SU-DHL-6 (cell line): ENCODE results near the gene TMEM198.
A peak's percentile ranks its signal among the peaks of the same experiment; 100 is the strongest.

Source experiments
- H2AFZ ChIP-seq: fragments of 200-600 bp; sonication (generic); 2 replicates; pipeline ENCODE4 v1.6.1; 2014; ENCODE audit warnings: low read depth, mild to moderate bottlenecking, moderate library complexity, mixed read lengths, antibody characterized with exemption, low read length; ENCODE audit not compliant: severe bottlenecking
- H3F3A ChIP-seq: fragments of 200-600 bp; shearing (Covaris generic); 2 replicates; pipeline ENCODE4 v1.6.0; 2016; ENCODE audit warnings: antibody characterized with exemption, mild to moderate bottlenecking; ENCODE audit not compliant: insufficient read depth
- H3K27ac ChIP-seq: fragments of 200-600 bp; sonication (generic); 2 replicates; pipeline ENCODE4 v1.5.1; 2016; ENCODE audit warnings: low read depth, mild to moderate bottlenecking, low read length, moderate library complexity, mixed read lengths
- H3K27me3 ChIP-seq: fragments of 200-600 bp; sonication (generic), shearing (Covaris generic); 2 replicates; pipeline ENCODE4 v1.6.0; 2014; ENCODE audit warnings: mild to moderate bottlenecking, low read length
- H3K36me3 ChIP-seq: fragments of 200-600 bp; sonication (generic); 2 replicates; pipeline ENCODE4 v1.6.1; 2014; ENCODE audit warnings: mild to moderate bottlenecking, low read length, mixed read lengths
- H3K4me2 ChIP-seq: fragments of 300-600, 200-600 bp; shearing (Covaris generic), sonication (generic); 2 replicates; pipeline ENCODE4 v1.6.0; 2014; ENCODE audit warnings: low read length, low read depth, mild to moderate bottlenecking; ENCODE audit not compliant: poor library complexity, severe bottlenecking
- H3K4me3 ChIP-seq: fragments of 200-600 bp; sonication (generic); 2 replicates; pipeline ENCODE4 v1.5.1; 2014; ENCODE audit warnings: antibody characterized with exemption, low read length, mild to moderate bottlenecking, mixed read lengths; ENCODE audit not compliant: insufficient read depth, poor library complexity, severe bottlenecking
- H3K79me2 ChIP-seq: fragments of 200-600 bp; sonication (generic); 2 replicates; pipeline ENCODE4 v1.6.1; 2014; ENCODE audit warnings: mild to moderate bottlenecking, low read length, moderate library complexity; ENCODE audit not compliant: insufficient read depth
- H3K9ac ChIP-seq: fragments of 200-600 bp; sonication (generic); 2 replicates; pipeline ENCODE4 v1.7.0; 2014; ENCODE audit warnings: mild to moderate bottlenecking, low read length
- H3K9me2 ChIP-seq: fragments of 200-600 bp; sonication (generic); replicated peaks from 2 replicates; pipeline ENCODE4 v1.6.1; 2014; ENCODE audit warnings: low read length; ENCODE audit not compliant: insufficient read depth
- H3K9me3 ChIP-seq: fragments of 200-600 bp; sonication (generic); 2 replicates; pipeline ENCODE4 v1.6.1; 2014; ENCODE audit warnings: low read length, mixed read lengths; ENCODE audit not compliant: insufficient read depth
- H4K20me1 ChIP-seq: fragments of 200-600 bp; sonication (generic); 2 replicates; pipeline ENCODE4 v1.6.1; 2014; ENCODE audit warnings: low read depth, mild to moderate bottlenecking, antibody characterized with exemption, low read length, moderate library complexity, mixed read lengths
- EZH2phosphoT487 ChIP-seq: fragments of 200-600 bp; sonication (generic), shearing (Covaris generic); conservative IDR thresholded peaks from 2 replicates; pipeline ENCODE4 v1.6.1; 2018; ENCODE audit warnings: mild to moderate bottlenecking, antibody characterized with exemption, low read length, moderate library complexity, mixed read lengths
- TF ChIP-seq, protein P1 (sequence below): fragments of 200-600 bp; sonication (generic); IDR thresholded peaks from one replicate; pipeline ENCODE4 v1.5.1; 2017; ENCODE audit warnings: antibody characterized with exemption, mild to moderate bottlenecking, low read length, moderate library complexity; ENCODE audit not compliant: insufficient read depth, poor library complexity, severe bottlenecking

TMEM198 gene

GRCh38 chr2:219496247-219496824 lies 47.5 kb upstream of the TMEM198 start:
- H3K27ac ChIP-seq = no peak overlapping the region
- no peaks in the 10 kb centered on the region for H3K27me3 ChIP-seq

GRCh38 chr2:219496825-219497494 lies 46.9 kb upstream of the TMEM198 start:
- no peak overlapping the region for H3K27ac ChIP-seq
- peaks cover 11% of the 10 kb centered on the region; the same call in 1 of the 2 replicates for H3K79me2 ChIP-seq
- no peaks in the 10 kb centered on the region for H4K20me1 ChIP-seq
- no peak overlapping the region for H3K4me3 ChIP-seq
- H3K4me2 ChIP-seq = no peak overlapping the region
- H3K27me3 ChIP-seq = no peaks in the 10 kb centered on the region
- no peaks in the 10 kb centered on the region for H3K36me3 ChIP-seq
- TF ChIP-seq, protein P1, sequence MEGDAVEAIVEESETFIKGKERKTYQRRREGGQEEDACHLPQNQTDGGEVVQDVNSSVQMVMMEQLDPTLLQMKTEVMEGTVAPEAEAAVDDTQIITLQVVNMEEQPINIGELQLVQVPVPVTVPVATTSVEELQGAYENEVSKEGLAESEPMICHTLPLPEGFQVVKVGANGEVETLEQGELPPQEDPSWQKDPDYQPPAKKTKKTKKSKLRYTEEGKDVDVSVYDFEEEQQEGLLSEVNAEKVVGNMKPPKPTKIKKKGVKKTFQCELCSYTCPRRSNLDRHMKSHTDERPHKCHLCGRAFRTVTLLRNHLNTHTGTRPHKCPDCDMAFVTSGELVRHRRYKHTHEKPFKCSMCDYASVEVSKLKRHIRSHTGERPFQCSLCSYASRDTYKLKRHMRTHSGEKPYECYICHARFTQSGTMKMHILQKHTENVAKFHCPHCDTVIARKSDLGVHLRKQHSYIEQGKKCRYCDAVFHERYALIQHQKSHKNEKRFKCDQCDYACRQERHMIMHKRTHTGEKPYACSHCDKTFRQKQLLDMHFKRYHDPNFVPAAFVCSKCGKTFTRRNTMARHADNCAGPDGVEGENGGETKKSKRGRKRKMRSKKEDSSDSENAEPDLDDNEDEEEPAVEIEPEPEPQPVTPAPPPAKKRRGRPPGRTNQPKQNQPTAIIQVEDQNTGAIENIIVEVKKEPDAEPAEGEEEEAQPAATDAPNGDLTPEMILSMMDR = no peak
- no peak for TF ChIP-seq EZH2phosphoT487
- H3K9me3 ChIP-seq = no peaks in the 10 kb centered on the region
- H3K9me2 ChIP-seq = no peaks in the 10 kb centered on the region
- no peaks in the 10 kb centered on the region for H3F3A ChIP-seq
- H3K9ac ChIP-seq = no peak overlapping the region
- no peak overlapping the region for H2AFZ ChIP-seq

More at GRCh38 chr2:219496247-219496824, 47.5 kb upstream of the TMEM198 start:
- Histone ChIP-seq H3K4me2 (no peak overlapping the region), H2AFZ (no peak overlapping the region), H4K20me1 (no peaks in the 10 kb centered on the region), H3K79me2 (peaks cover 11% of the 10 kb centered on the region; the same call in 1 of the 2 replicates), H3K9me2 (no peaks in the 10 kb centered on the region), H3F3A (no peaks in the 10 kb centered on the region), H3K4me3 (no peak overlapping the region), H3K9ac (no peak overlapping the region), H3K36me3 (no peaks in the 10 kb centered on the region), H3K9me3 (no peaks in the 10 kb centered on the region)
- no peak for TF ChIP-seq EZH2phosphoT487
- TF ChIP-seq, protein P1 = no peak

DNA sequence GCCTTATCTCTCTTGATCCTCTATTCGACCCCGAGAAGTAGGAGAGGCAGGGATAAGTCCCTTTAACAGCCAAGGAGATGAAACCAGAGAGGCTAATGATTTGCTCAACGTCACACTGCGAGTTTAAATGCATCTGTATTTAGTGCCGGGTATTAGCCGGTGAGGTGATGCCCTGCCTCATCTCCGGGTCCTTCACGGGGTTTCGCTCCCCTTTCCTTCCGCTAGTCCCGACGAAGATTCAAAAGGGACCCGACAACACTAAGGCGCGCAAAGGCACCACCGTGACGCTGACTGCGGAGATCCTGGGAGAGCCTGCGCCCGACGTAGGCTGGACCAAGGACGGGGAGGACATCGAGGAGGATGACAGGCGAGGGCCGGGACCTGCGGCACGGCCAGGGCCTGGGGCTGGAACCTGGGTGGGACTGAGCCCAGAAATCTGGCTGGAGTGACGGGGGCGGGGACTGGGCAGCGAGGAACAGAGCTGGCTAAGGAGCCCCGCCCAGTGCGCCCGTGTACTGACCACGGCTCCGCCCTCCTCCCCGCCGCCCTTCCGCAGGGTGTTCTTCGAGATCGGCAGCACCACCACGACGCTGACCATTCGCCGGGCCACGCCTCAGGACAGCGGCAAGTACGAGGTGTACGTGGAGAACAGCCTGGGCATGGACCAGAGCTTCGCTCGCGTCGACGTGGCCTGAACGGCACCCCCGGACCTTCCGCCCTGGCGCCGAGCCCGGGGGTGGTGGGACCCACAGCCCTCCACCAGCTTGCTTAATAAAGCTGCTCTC lies 46.1 kb upstream of the TMEM198 start:
- Histone ChIP-seq H3K4me2 (peak overlapping the region; percentile 86), H3K4me3 (peak overlapping the region; percentile 78), H3K27ac (no peak overlapping the region), H3K79me2 (peaks cover 11% of the 10 kb centered on the region; the same call in 1 of the 2 replicates), H3K9ac (peak overlapping the region; percentile 88), H4K20me1 (no peaks in the 10 kb centered on the region), H3K27me3 (no peaks in the 10 kb centered on the region), H3K9me2 (no peaks in the 10 kb centered on the region), H3F3A (no peaks in the 10 kb centered on the region), H2AFZ (peak overlapping the region; percentile 88), H3K36me3 (no peaks in the 10 kb centered on the region), H3K9me3 (no peaks in the 10 kb centered on the region)
- no peak for TF ChIP-seq EZH2phosphoT487
- TF ChIP-seq, protein P1 = no peak
